MM.1S (cell line): Measurements from ENCODE around the gene TPRA1.
A peak's percentile ranks its signal among the peaks of the same experiment; 100 is the strongest.

Experiments used
- DNase-seq: peaks from one replicate; pipeline ENCODE4 v3.0.0-alpha.2; 2015
- H2AFZ ChIP-seq: fragments of 300-600 bp; sonication (generic); 2 replicates; pipeline ENCODE4 v1.6.0; 2016; ENCODE audit warnings: antibody characterized with exemption, low read length
- H3F3A ChIP-seq: fragments of 300-600 bp; sonication (generic); 2 replicates; pipeline ENCODE4 v1.6.1; 2016; ENCODE audit warnings: mild to moderate bottlenecking, antibody characterized with exemption, low read length, moderate library complexity, mixed read lengths; ENCODE audit not compliant: insufficient read depth
- H3K27ac ChIP-seq: fragments of 300-600 bp; sonication (generic); 2 replicates; pipeline ENCODE4 v1.5.1; 2016; ENCODE audit warnings: mild to moderate bottlenecking, low read length
- H3K27me3 ChIP-seq: fragments of 300-600 bp; sonication (generic); replicated peaks from 2 replicates; pipeline ENCODE4 v1.6.0; 2016; ENCODE audit warnings: low read length; ENCODE audit not compliant: insufficient read depth
- H3K36me3 ChIP-seq: fragments of 300-600 bp; sonication (generic); replicated peaks from 2 replicates; pipeline ENCODE4 v1.6.1; 2016; ENCODE audit warnings: mild to moderate bottlenecking, low read length, mixed read lengths; ENCODE audit not compliant: insufficient read depth
- H3K4me1 ChIP-seq: fragments of 300-600 bp; sonication (generic); 2 replicates; pipeline ENCODE4 v1.6.1; 2016; ENCODE audit warnings: low read length, mixed read lengths
- H3K4me2 ChIP-seq: fragments of 300-600 bp; sonication (generic); 2 replicates; pipeline ENCODE4 v1.6.0; 2016; ENCODE audit warnings: low read depth, low read length
- H3K4me3 ChIP-seq: fragments of 300-600 bp; sonication (generic); 2 replicates; pipeline ENCODE4 v1.5.1; 2016; ENCODE audit warnings: low read length, mixed read lengths
- H3K79me2 ChIP-seq: fragments of 300-600 bp; sonication (generic); 2 replicates; pipeline ENCODE4 v1.6.1; 2016; ENCODE audit warnings: mixed run types, low read length, mixed read lengths
- H3K9ac ChIP-seq: fragments of 300-600 bp; sonication (generic); 2 replicates; pipeline ENCODE4 v1.6.1; 2016; ENCODE audit warnings: low read length, mixed read lengths
- H3K9me2 ChIP-seq: fragments of 300-600 bp; sonication (generic); replicated peaks from 2 replicates; pipeline ENCODE4 v1.6.1; 2016; ENCODE audit warnings: mild to moderate bottlenecking, low read length, mixed read lengths; ENCODE audit not compliant: insufficient read depth
- H3K9me3 ChIP-seq: fragments of 300-600 bp; sonication (generic); replicated peaks from 2 replicates; pipeline ENCODE4 v1.6.1; 2016; ENCODE audit warnings: mild to moderate bottlenecking, low read length, mixed read lengths; ENCODE audit not compliant: insufficient read depth
- H4K20me1 ChIP-seq: fragments of 300-600 bp; sonication (generic); 2 replicates; pipeline ENCODE4 v1.6.1; 2016; ENCODE audit warnings: mild to moderate bottlenecking, low read length, moderate library complexity, mixed read lengths; ENCODE audit not compliant: insufficient read depth
- EZH2 ChIP-seq: fragments of 300-600 bp; sonication (generic); optimal IDR thresholded peaks from 2 replicates; pipeline ENCODE3; 2017; ENCODE audit warnings: low read depth, mild to moderate bottlenecking, antibody characterized with exemption, low read length, mixed read lengths
- EZH2phosphoT487 ChIP-seq: fragments of 300-600 bp; sonication (generic); IDR thresholded peaks from 2 replicates; pipeline ENCODE4 v1.6.1; 2018; ENCODE audit warnings: antibody characterized with exemption, low read length
- TF ChIP-seq, protein P1 (sequence below): fragments of 300-600 bp; sonication (generic); IDR thresholded peaks from 2 replicates; pipeline ENCODE4 v1.5.1; 2016; ENCODE audit warnings: antibody characterized with exemption, low read length, mixed read lengths

TPRA1 gene

DNA sequence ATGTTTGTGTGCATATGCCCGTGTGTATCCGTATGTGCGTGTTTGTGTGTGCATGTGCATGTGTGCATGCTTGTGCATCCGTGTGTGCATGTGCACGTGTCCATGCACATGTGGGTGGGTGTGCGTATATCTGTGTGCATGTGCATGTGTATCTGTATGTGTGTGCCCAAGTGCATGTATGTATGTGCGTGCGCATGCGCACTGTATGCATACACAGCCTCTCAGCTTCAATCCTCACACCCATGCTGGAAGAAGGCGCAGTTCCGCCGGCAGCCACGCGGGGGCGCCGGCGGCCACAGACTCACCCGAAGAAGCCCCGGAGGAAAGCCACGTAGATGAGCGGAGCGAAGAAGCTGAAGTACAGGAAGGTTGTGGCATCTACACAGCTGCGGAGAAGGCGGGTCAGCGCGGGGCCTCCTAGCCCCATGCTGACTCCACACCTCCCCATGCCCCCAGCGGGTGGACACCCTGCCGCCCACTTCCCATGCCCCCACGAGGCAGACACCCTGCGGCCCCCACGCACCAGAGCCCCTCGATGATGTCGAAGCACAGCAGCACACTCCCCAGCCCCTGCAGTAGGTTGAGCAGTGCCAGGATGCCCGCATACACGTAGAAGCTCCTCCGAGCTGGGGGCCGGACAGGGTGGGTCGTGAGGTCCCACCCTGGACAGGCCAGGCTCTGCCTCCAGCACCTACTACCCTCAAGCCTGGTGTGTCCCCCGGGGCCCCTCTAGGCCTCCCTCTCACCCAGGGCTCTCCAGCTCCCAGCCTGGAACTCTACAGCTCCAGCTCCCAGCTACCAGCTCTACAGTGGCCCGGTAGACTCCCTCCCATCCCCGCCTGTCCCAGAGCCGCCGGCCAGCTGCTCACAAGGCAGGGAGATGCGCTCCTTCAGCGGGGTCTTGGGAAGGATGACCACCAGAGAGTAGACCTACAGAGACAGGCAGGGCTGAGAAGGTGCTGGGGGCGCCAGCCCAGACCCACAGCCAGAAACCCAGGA, 15.4 kb downstream of the TPRA1 start:
- H3K79me2 ChIP-seq = peaks cover 1% of the 10 kb centered on the region; the same call in 1 of the 2 replicates
- no peak overlapping the region for H3K4me3 ChIP-seq
- TF ChIP-seq, protein P1, sequence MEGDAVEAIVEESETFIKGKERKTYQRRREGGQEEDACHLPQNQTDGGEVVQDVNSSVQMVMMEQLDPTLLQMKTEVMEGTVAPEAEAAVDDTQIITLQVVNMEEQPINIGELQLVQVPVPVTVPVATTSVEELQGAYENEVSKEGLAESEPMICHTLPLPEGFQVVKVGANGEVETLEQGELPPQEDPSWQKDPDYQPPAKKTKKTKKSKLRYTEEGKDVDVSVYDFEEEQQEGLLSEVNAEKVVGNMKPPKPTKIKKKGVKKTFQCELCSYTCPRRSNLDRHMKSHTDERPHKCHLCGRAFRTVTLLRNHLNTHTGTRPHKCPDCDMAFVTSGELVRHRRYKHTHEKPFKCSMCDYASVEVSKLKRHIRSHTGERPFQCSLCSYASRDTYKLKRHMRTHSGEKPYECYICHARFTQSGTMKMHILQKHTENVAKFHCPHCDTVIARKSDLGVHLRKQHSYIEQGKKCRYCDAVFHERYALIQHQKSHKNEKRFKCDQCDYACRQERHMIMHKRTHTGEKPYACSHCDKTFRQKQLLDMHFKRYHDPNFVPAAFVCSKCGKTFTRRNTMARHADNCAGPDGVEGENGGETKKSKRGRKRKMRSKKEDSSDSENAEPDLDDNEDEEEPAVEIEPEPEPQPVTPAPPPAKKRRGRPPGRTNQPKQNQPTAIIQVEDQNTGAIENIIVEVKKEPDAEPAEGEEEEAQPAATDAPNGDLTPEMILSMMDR = peak; percentile 97
- TF ChIP-seq EZH2 (no peak), EZH2phosphoT487 (no peak)
- H3K4me2 ChIP-seq = peak overlapping the region; percentile 27; the same call in 1 of the 2 replicates
- no peaks in the 10 kb centered on the region for H3F3A ChIP-seq
- H3K9me3 ChIP-seq = no peaks in the 10 kb centered on the region
- DNase-seq = peak; percentile 88
- H3K27me3 ChIP-seq = no peaks in the 10 kb centered on the region
- H3K4me1 ChIP-seq = no peaks in the 10 kb centered on the region
- H3K27ac ChIP-seq = no peak overlapping the region
- no peaks in the 10 kb centered on the region; the same call in 1 of the 2 replicates for H4K20me1 ChIP-seq
- no peak overlapping the region for H2AFZ ChIP-seq
- H3K9ac ChIP-seq = no peak overlapping the region
- no peaks in the 10 kb centered on the region for H3K36me3 ChIP-seq
- no peaks in the 10 kb centered on the region for H3K9me2 ChIP-seq

DNA sequence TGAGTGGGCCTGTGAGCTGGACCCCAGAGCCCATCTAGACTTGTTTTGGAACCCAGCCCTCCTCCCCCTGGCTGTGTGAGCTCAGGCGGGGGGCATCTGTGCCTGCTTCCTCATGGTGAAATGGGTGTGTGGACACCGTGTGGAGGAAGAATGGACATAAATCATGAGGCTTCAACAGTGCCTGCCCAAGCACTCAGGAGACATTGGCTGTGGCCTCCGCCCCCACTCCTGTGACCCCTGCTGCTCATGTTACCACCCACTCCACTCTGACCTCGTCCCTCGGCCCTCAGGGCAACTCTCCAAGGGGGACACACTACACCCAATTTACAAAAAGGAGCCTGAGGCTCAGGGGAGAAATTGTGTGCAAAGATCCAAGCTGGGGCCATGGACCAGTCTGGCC, 16.6 kb downstream of the TPRA1 start:
- H4K20me1 ChIP-seq = no peaks in the 10 kb centered on the region; the same call in 1 of the 2 replicates
- H3K36me3 ChIP-seq = no peaks in the 10 kb centered on the region
- no peaks in the 10 kb centered on the region for H3F3A ChIP-seq
- no peak overlapping the region for H3K4me2 ChIP-seq
- TF ChIP-seq, protein P1 = no peak
- no peak for TF ChIP-seq EZH2
- TF ChIP-seq EZH2phosphoT487 = no peak
- no peaks in the 10 kb centered on the region for H3K9me3 ChIP-seq
- H3K4me3 ChIP-seq = no peak overlapping the region
- H3K79me2 ChIP-seq = no peaks in the 10 kb centered on the region
- H3K9me2 ChIP-seq = no peaks in the 10 kb centered on the region
- no peak overlapping the region for H3K27ac ChIP-seq
- DNase-seq = no peak
- H3K27me3 ChIP-seq = no peaks in the 10 kb centered on the region
- H3K9ac ChIP-seq = no peak overlapping the region
- no peaks in the 10 kb centered on the region for H3K4me1 ChIP-seq
- H2AFZ ChIP-seq = no peak overlapping the region

DNA sequence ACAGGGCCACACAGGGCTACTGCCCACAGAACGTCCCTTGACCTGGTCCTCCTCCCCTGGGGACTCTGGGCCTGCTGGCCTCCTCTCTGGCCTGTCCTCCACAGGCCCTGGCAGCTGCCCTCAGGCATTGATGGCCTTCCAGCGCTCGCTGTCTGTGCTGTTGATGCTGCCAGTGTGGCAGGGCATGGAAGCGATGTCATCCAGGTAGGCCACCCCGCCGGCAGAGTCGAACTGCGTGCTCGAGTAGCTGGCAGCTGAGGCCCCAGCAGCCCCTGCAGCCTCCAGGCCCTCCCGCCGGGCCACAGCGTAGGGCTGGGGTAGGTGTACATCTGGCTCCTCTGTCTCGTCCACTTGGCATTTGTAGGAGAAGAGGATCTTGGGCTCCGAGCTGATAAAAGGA, 17.1 kb downstream of the TPRA1 start:
- Histone ChIP-seq H3K27ac (no peak overlapping the region), H3K27me3 (no peaks in the 10 kb centered on the region), H3K9me2 (no peaks in the 10 kb centered on the region), H3K79me2 (no peaks in the 10 kb centered on the region), H4K20me1 (no peaks in the 10 kb centered on the region; the same call in 1 of the 2 replicates), H3K4me3 (no peak overlapping the region), H3K9me3 (no peaks in the 10 kb centered on the region), H3K9ac (no peak overlapping the region), H3K4me1 (no peaks in the 10 kb centered on the region), H3F3A (no peaks in the 10 kb centered on the region), H3K4me2 (no peak overlapping the region), H3K36me3 (no peaks in the 10 kb centered on the region), H2AFZ (no peak overlapping the region)
- no peak for DNase-seq
- TF ChIP-seq EZH2phosphoT487 (no peak), EZH2 (no peak)
- TF ChIP-seq, protein P1 = no peak
